ENCODE results near the gene ST6GALNAC3.
A peak's percentile ranks its signal among the peaks of the same experiment; 100 is the strongest.
"Not testable (repeated sequence)": the region's sequence is repeated elsewhere in the genome, so short reads cannot be mapped to it uniquely, and the experiment has no call there.

The ST6GALNAC3 gene

GRCh38 chr1:76615253-76616035 lies 540.9 kb downstream of the ST6GALNAC3 start:
- no peak for DNase-seq

- no peak for DNase-seq
Measured at GRCh38 chr1:76620371-76620770, 545.8 kb downstream of the ST6GALNAC3 start.

GRCh38 chr1:76622774-76623528 lies 548.4 kb downstream of the ST6GALNAC3 start:
- no peak for DNase-seq

- no peak for DNase-seq
Measured at GRCh38 chr1:76625886-76626678, 551.5 kb downstream of the ST6GALNAC3 start.

- no peak for DNase-seq
Measured at GRCh38 chr1:76627498-76627897, 553.0 kb downstream of the ST6GALNAC3 start.

- DNase-seq: no peak
Measured at GRCh38 chr1:76627901-76628300, 553.4 kb downstream of the ST6GALNAC3 start.

- DNase-seq: no peak
Measured at GRCh38 chr1:76632136-76632535, 557.6 kb downstream of the ST6GALNAC3 start.

GRCh38 chr1:76635784-76636183 lies 561.2 kb downstream of the ST6GALNAC3 start:
- DNase-seq: no peak

GRCh38 chr1:76639181-76639580 lies 564.6 kb downstream of the ST6GALNAC3 start:
- peak in 9 of 56 donors; percentile 0 to 28 (median 7) for DNase-seq

GRCh38 chr1:76640092-76640491 lies 565.5 kb downstream of the ST6GALNAC3 start:
- no peak for DNase-seq

- no peak for DNase-seq
Measured at GRCh38 chr1:76640723-76641122, 566.2 kb downstream of the ST6GALNAC3 start.

GRCh38 chr1:76644139-76644538 lies 569.6 kb downstream of the ST6GALNAC3 start:
- DNase-seq: no peak

GRCh38 chr1:76652860-76653259 lies 578.3 kb downstream of the ST6GALNAC3 start:
- DNase-seq: not testable (repeated sequence)

- DNase-seq: no peak
Measured at GRCh38 chr1:76657623-76658022, 583.1 kb downstream of the ST6GALNAC3 start.

GRCh38 chr1:76659171-76659940 lies 584.8 kb downstream of the ST6GALNAC3 start:
- DNase-seq: no peak

- no peak for DNase-seq
Measured at GRCh38 chr1:76661531-76661930, 587.0 kb downstream of the ST6GALNAC3 start.

GRCh38 chr1:76666499-76666898 lies 592.0 kb downstream of the ST6GALNAC3 start:
- DNase-seq: no peak

GRCh38 chr1:76668046-76668445 lies 593.5 kb downstream of the ST6GALNAC3 start:
- no peak for DNase-seq

GRCh38 chr1:76669131-76669530 lies 594.6 kb downstream of the ST6GALNAC3 start:
- DNase-seq: peak in 1 of 56 donors; percentile 15

- DNase-seq: no peak
Measured at GRCh38 chr1:76669624-76670315, 595.2 kb downstream of the ST6GALNAC3 start.

Measured in nucleus accumbens (tissue), 56 donors.